SK-N-SH (cell line): ENCODE measurements around the gene G3BP1. TPM values are rescaled to one million over a fixed set of nuclear protein-coding genes. Genes with fewer than 3 reads are reported as not detected.

Experiments used
- CTCF ChIA-PET: fragments of 300-600, 350-600 bp; formaldehyde crosslinking; extraction: SDS; loops from one replicate; lab custom pipeline; 2021; lab: Yijun Ruan, JAX
- POLR2A ChIA-PET: fragments of 350-600 bp; sonication (Branson Sonifier 250); formaldehyde crosslinking; extraction: SDS; loops from one replicate; lab custom pipeline; 2020; ENCODE audit warnings: antibody characterized with exemption, inconsistent platforms; lab: Yijun Ruan, JAX
- DNase-seq: peaks from one replicate; pipeline ENCODE4 v3.0.0; 2012
- H2AFZ ChIP-seq: fragments of 200-600 bp; sonication (generic); 2 replicates; pipeline ENCODE4 v1.8.1; 2016; ENCODE audit warnings: antibody characterized with exemption, mild to moderate bottlenecking, low read depth
- H3F3A ChIP-seq: fragments of 200-600 bp; sonication (generic); replicated peaks from 2 replicates; pipeline ENCODE3; 2016; ENCODE audit warnings: antibody characterized with exemption, mild to moderate bottlenecking; ENCODE audit not compliant: insufficient read depth
- H3K27ac ChIP-seq, 2 experiments: fragments of 200-500 bp in 1 of 2; fragments of 200-600 bp in 1 of 2; sonication (Bioruptor generic) in 1 of 2; sonication (generic), shearing (Covaris generic) in 1 of 2; 2 replicates each; pipeline versions ENCODE4 v1.5.1 to v1.6.1; 2014 to 2016; ENCODE audit warnings: low read depth in 2 of 2, inconsistent platforms in 1 of 2, low read length in 1 of 2, mild to moderate bottlenecking in 1 of 2, mixed read lengths in 1 of 2
- H3K27me3 ChIP-seq: fragments of 200-600 bp; sonication (generic), shearing (Covaris generic); 2 replicates; pipeline ENCODE4 v1.6.1; 2016; ENCODE audit warnings: mixed run types; ENCODE audit not compliant: insufficient read depth
- H3K36me3 ChIP-seq, 2 experiments: fragments of 200-500 bp in 1 of 2; fragments of 200-600 bp in 1 of 2; sonication (Bioruptor generic) in 1 of 2; sonication (generic) in 1 of 2; replicated peaks in 1 of 2; 2 replicates each; pipeline versions ENCODE3 to v1.5.1; 2014 to 2016; ENCODE audit warnings: low read length in 1 of 2, mild to moderate bottlenecking in 1 of 2; ENCODE audit not compliant: insufficient read depth in 2 of 2, control insufficient read depth in 1 of 2
- H3K4me1 ChIP-seq, 2 experiments: fragments of 200-500 bp in 1 of 2; fragments of 200-600 bp in 1 of 2; sonication (Bioruptor generic) in 1 of 2; sonication (generic), shearing (Covaris generic) in 1 of 2; 2 replicates each; pipeline versions ENCODE4 v1.5.1 to v1.6.1; 2014 to 2016; ENCODE audit warnings: low read depth in 1 of 2, low read length in 1 of 2, mixed run types in 1 of 2; ENCODE audit not compliant: insufficient read depth in 2 of 2, control insufficient read depth in 1 of 2
- H3K4me2 ChIP-seq: fragments of 200-600 bp; sonication (generic), shearing (Covaris generic); 2 replicates; pipeline ENCODE4 v1.6.1; 2017; ENCODE audit warnings: mixed run types
- H3K4me3 ChIP-seq, 2 experiments: fragments of 200-500 bp in 1 of 2; fragments of 200-600 bp in 1 of 2; sonication (Bioruptor generic) in 1 of 2; sonication (generic), shearing (Covaris generic) in 1 of 2; 2 replicates each; pipeline versions ENCODE4 v1.5.1 to v1.8.1; 2014 to 2016; ENCODE audit warnings: low read depth in 2 of 2, inconsistent platforms in 1 of 2, low read length in 1 of 2, mild to moderate bottlenecking in 1 of 2, mixed read lengths in 1 of 2, moderate library complexity in 1 of 2
- H3K79me2 ChIP-seq: fragments of 200-600 bp; sonication (generic); 2 replicates; pipeline ENCODE4 v1.8.1; 2017; ENCODE audit warnings: mild to moderate bottlenecking; ENCODE audit not compliant: insufficient read depth
- H3K9ac ChIP-seq: fragments of 200-600 bp; sonication (generic); 2 replicates; pipeline ENCODE4 v1.6.1; 2017; ENCODE audit warnings: mixed run types
- H3K9me2 ChIP-seq: fragments of 200-600 bp; sonication (generic); 2 replicates; pipeline ENCODE4 v1.6.1; 2017; ENCODE audit warnings: mixed run types
- H3K9me3 ChIP-seq: fragments of 200-600 bp; sonication (generic); 2 replicates; pipeline ENCODE4 v1.6.1; 2017; ENCODE audit warnings: mixed run types, mild to moderate bottlenecking, moderate library complexity
- H4K20me1 ChIP-seq: fragments of 200-600 bp; sonication (generic); 2 replicates; pipeline ENCODE4 v1.6.1; 2017; ENCODE audit warnings: mild to moderate bottlenecking, mixed run types; ENCODE audit not compliant: insufficient read depth
- CHD2 ChIP-seq: fragments of 150-350 bp; IDR thresholded peaks from 2 replicates; pipeline ENCODE4 v1.6.1; 2018; ENCODE audit warnings: low read length; ENCODE audit not compliant: partially characterized antibody
- ELF1 ChIP-seq: IDR thresholded peaks from 2 replicates; pipeline ENCODE4 v1.4.0; 2012
- FOXJ3 ChIP-seq: sonication (generic); formaldehyde crosslinking; IDR thresholded peaks from 2 replicates; pipeline ENCODE4 v1.5.1; 2020; ENCODE audit warnings: mild to moderate bottlenecking, missing genetic modification reagents
- FOXM1 ChIP-seq: IDR thresholded peaks from 2 replicates; pipeline ENCODE4 v1.4.0; 2012; ENCODE audit warnings: low read depth, mild to moderate bottlenecking
- GABPA ChIP-seq: IDR thresholded peaks from 2 replicates; pipeline ENCODE4 v1.4.0; 2012; ENCODE audit warnings: low read depth, mild to moderate bottlenecking
- GATA2 ChIP-seq: sonication (generic); formaldehyde crosslinking; IDR thresholded peaks from 2 replicates; pipeline ENCODE4 v1.5.0; 2020; ENCODE audit warnings: mild to moderate bottlenecking, missing genetic modification reagents
- JUND ChIP-seq: IDR thresholded peaks from 2 replicates; pipeline ENCODE4 v1.4.0; 2012
- MEF2A ChIP-seq: IDR thresholded peaks from 2 replicates; pipeline ENCODE4 v1.4.0; 2012; ENCODE audit warnings: low read depth, borderline replicate concordance
- MXI1 ChIP-seq: IDR thresholded peaks from 2 replicates; pipeline ENCODE4 v1.6.1; 2012; ENCODE audit warnings: mild to moderate bottlenecking, low read depth, low read length, improper control_type of control experiment
- NRF1 ChIP-seq: IDR thresholded peaks from 2 replicates; pipeline ENCODE4 v1.6.1; 2012; ENCODE audit warnings: low read depth, mild to moderate bottlenecking, low read length
- RAD21 ChIP-seq: IDR thresholded peaks from 2 replicates; pipeline ENCODE4 v1.6.1; 2012; ENCODE audit warnings: mild to moderate bottlenecking, low read length
- RCOR1 ChIP-seq: fragments of 150-350 bp; IDR thresholded peaks from 2 replicates; pipeline ENCODE4 v1.6.1; 2017; ENCODE audit warnings: antibody characterized with exemption, low read length
- RFX5 ChIP-seq: IDR thresholded peaks from 2 replicates; pipeline ENCODE4 v1.6.1; 2012; ENCODE audit warnings: mild to moderate bottlenecking, improper control_type of control experiment, low read length
- RXRA ChIP-seq: IDR thresholded peaks from 2 replicates; pipeline ENCODE4 v1.4.0; 2012; ENCODE audit warnings: low read depth, mild to moderate bottlenecking, borderline replicate concordance
- SIN3A ChIP-seq: IDR thresholded peaks from 2 replicates; pipeline ENCODE4 v1.6.1; 2012; ENCODE audit warnings: low read depth, mild to moderate bottlenecking, low read length, moderate library complexity, borderline replicate concordance
- SMC3 ChIP-seq: IDR thresholded peaks from 2 replicates; pipeline ENCODE4 v1.6.1; 2012; ENCODE audit warnings: low read depth, low read length, improper control_type of control experiment
- TAF1 ChIP-seq: IDR thresholded peaks from 2 replicates; pipeline ENCODE4 v1.6.1; 2012; ENCODE audit warnings: low read depth, mild to moderate bottlenecking, low read length, moderate library complexity, borderline replicate concordance
- TCF12 ChIP-seq: IDR thresholded peaks from 2 replicates; pipeline ENCODE4 v1.4.0; 2012
- TEAD4 ChIP-seq: IDR thresholded peaks from 2 replicates; pipeline ENCODE4 v1.4.0; 2012; ENCODE audit warnings: mild to moderate bottlenecking, borderline replicate concordance; ENCODE audit not compliant: insufficient read depth
- YY1 ChIP-seq: IDR thresholded peaks from 2 replicates; pipeline ENCODE4 v1.4.0; 2012; ENCODE audit warnings: low read depth, mild to moderate bottlenecking
- WGBS: methylation state at CpG from one replicate; pipeline ENCODE4 v1.1.6; 2017; ENCODE audit warnings: low lambda C conversion rate; 5-methylcytosine and 5-hydroxymethylcytosine counted together
- polyA plus RNA-seq, 3 experiments: library from polyadenylated mRNA; depleted of rRNA; stranded (reverse); fragments of >200 nt; gene quantifications; 2 replicates each; pipeline ENCODE4 v1.2.3, GENCODE V29; 2012
- TF ChIP-seq, protein P1 (sequence below): IDR thresholded peaks from 2 replicates; pipeline ENCODE4 v1.4.0; 2012; ENCODE audit warnings: low read depth
- TF ChIP-seq, protein P2 (sequence below): fragments of 200-600 bp; sonication (generic); IDR thresholded peaks from 2 replicates; pipeline ENCODE4 v1.6.1; 2017; ENCODE audit warnings: antibody characterized with exemption, mild to moderate bottlenecking, moderate library complexity
- TF ChIP-seq, protein P3 (sequence below): IDR thresholded peaks from 2 replicates; pipeline ENCODE4; 2012
- TF ChIP-seq, protein P4 (sequence below): fragments of 150-350 bp; IDR thresholded peaks from 2 replicates; pipeline ENCODE4 v1.6.1; 2016; ENCODE audit warnings: mild to moderate bottlenecking, low read depth, low read length
- TF ChIP-seq, protein P5 (sequence below): IDR thresholded peaks from 2 replicates; pipeline ENCODE4 v1.4.0; 2012; ENCODE audit warnings: low read depth, borderline replicate concordance
- TF ChIP-seq, protein P6 (sequence below): fragments of 150-350 bp; IDR thresholded peaks from 2 replicates; pipeline ENCODE4 v1.6.1; 2017; ENCODE audit warnings: antibody characterized with exemption, low read length, low read depth, borderline replicate concordance
- TF ChIP-seq, protein P7 (sequence below): IDR thresholded peaks from 2 replicates; pipeline ENCODE4 v1.4.0; 2012; ENCODE audit warnings: low read depth, borderline replicate concordance

The G3BP1 gene
- polyA plus RNA-seq, 1 of the 3 experiments (the other 2 are of a cell fraction) = 21.7 TPM

DNA sequence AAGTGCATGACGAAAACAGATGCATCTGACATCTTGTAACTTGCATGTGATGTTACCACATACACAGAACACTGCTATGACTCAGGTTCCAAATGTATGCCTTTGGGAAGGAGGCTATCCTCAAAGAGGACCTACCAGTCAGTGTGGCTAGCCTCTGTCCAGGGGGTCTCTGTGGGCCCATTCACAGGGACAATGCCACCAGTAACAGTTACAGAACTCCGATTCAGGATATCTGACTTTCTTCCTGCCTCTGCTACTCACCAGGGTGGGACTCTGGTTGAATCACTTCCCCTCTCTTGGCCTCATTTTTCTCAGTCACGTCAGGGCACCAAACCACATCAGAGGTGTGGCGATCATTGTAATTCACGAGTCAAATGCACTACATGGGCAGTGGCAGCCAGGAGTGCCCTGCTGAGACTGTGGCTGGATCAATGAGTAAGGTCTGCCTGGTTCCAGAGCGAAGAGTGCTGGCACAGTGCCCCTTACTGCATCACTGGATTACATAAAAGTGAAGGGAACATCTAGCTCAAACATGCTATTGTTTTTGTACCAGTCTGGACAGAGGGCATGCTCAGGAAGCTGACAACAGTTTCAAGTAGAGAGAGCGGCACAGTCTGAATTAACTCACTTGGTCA is 26.6 kb upstream of the G3BP1 start:
- Histone ChIP-seq H3K79me2 (peaks cover 36% of the 10 kb centered on the region), H3K9me3 (no peaks in the 10 kb centered on the region), H3K9ac (peak overlapping the region; percentile 22; the same call in 1 of the 2 replicates), H3K36me3 (peaks cover 7 to 10% of the 10 kb centered on the region in 2 experiments), H3K9me2 (no peaks in the 10 kb centered on the region), H3K4me3 (no peak overlapping the region), H2AFZ (no peak overlapping the region), H3K27me3 (no peaks in the 10 kb centered on the region), H3K27ac (peak overlapping the region in 1 of 2 experiments; percentile 72; a peak in 3 of 4 replicates), H3F3A (peaks cover 52% of the 10 kb centered on the region), H4K20me1 (no peaks in the 10 kb centered on the region), H3K4me1 (peaks cover 15 to 31% of the 10 kb centered on the region in 2 experiments; a peak in 3 of 4 replicates), H3K4me2 (peak overlapping the region; percentile 39)
- CTCF ChIA-PET = interaction anchor here (1.5 to 17.0 kb wide), 3 partner anchors 76 to 297 kb away, joined by 7 to 375 read pairs (median 247); partner anchors contain the start of gene SLC36A1
- DNase-seq = no peak
- 29% methylated on average over 7 of the region's 7 CpGs for WGBS
- POLR2A ChIA-PET = no interaction called here
- TF ChIP-seq SMC3 (no peak), RXRA (peak; percentile 15; the same call in 1 of the 2 replicates), CHD2 (no peak), NRF1 (no peak), ELF1 (no peak), TEAD4 (peak; percentile 23; the same call in 1 of the 2 replicates), MEF2A (no peak), TAF1 (no peak), GATA2 (CRISPR knock-in tag) (no peak), RCOR1 (no peak), SIN3A (no peak; the same call in 1 of the 2 replicates), GABPA (no peak), TCF12 (peak; percentile 65), RFX5 (no peak), FOXJ3 (CRISPR knock-in tag) (no peak), MXI1 (no peak), YY1 (no peak), JUND (peak; percentile 24; the same call in 1 of the 2 replicates), FOXM1 (no peak), RAD21 (no peak)
- TF ChIP-seq, protein P1, sequence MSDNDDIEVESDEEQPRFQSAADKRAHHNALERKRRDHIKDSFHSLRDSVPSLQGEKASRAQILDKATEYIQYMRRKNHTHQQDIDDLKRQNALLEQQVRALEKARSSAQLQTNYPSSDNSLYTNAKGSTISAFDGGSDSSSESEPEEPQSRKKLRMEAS = peak; percentile 60; the same call in 1 of the 2 replicates
- TF ChIP-seq, protein P2, sequence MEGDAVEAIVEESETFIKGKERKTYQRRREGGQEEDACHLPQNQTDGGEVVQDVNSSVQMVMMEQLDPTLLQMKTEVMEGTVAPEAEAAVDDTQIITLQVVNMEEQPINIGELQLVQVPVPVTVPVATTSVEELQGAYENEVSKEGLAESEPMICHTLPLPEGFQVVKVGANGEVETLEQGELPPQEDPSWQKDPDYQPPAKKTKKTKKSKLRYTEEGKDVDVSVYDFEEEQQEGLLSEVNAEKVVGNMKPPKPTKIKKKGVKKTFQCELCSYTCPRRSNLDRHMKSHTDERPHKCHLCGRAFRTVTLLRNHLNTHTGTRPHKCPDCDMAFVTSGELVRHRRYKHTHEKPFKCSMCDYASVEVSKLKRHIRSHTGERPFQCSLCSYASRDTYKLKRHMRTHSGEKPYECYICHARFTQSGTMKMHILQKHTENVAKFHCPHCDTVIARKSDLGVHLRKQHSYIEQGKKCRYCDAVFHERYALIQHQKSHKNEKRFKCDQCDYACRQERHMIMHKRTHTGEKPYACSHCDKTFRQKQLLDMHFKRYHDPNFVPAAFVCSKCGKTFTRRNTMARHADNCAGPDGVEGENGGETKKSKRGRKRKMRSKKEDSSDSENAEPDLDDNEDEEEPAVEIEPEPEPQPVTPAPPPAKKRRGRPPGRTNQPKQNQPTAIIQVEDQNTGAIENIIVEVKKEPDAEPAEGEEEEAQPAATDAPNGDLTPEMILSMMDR = no peak
- TF ChIP-seq, protein P3, sequence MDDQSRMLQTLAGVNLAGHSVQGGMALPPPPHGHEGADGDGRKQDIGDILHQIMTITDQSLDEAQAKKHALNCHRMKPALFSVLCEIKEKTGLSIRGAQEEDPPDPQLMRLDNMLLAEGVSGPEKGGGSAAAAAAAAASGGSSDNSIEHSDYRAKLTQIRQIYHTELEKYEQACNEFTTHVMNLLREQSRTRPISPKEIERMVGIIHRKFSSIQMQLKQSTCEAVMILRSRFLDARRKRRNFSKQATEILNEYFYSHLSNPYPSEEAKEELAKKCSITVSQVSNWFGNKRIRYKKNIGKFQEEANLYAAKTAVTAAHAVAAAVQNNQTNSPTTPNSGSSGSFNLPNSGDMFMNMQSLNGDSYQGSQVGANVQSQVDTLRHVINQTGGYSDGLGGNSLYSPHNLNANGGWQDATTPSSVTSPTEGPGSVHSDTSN = peak; percentile 89
- TF ChIP-seq, protein P4, sequence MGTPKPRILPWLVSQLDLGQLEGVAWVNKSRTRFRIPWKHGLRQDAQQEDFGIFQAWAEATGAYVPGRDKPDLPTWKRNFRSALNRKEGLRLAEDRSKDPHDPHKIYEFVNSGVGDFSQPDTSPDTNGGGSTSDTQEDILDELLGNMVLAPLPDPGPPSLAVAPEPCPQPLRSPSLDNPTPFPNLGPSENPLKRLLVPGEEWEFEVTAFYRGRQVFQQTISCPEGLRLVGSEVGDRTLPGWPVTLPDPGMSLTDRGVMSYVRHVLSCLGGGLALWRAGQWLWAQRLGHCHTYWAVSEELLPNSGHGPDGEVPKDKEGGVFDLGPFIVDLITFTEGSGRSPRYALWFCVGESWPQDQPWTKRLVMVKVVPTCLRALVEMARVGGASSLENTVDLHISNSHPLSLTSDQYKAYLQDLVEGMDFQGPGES = no peak
- TF ChIP-seq, protein P5, sequence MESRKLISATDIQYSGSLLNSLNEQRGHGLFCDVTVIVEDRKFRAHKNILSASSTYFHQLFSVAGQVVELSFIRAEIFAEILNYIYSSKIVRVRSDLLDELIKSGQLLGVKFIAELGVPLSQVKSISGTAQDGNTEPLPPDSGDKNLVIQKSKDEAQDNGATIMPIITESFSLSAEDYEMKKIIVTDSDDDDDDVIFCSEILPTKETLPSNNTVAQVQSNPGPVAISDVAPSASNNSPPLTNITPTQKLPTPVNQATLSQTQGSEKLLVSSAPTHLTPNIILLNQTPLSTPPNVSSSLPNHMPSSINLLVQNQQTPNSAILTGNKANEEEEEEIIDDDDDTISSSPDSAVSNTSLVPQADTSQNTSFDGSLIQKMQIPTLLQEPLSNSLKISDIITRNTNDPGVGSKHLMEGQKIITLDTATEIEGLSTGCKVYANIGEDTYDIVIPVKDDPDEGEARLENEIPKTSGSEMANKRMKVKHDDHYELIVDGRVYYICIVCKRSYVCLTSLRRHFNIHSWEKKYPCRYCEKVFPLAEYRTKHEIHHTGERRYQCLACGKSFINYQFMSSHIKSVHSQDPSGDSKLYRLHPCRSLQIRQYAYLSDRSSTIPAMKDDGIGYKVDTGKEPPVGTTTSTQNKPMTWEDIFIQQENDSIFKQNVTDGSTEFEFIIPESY = 0 out of 2 replicates have a peak, but pooled peaks have one; percentile 20
- TF ChIP-seq, protein P6, sequence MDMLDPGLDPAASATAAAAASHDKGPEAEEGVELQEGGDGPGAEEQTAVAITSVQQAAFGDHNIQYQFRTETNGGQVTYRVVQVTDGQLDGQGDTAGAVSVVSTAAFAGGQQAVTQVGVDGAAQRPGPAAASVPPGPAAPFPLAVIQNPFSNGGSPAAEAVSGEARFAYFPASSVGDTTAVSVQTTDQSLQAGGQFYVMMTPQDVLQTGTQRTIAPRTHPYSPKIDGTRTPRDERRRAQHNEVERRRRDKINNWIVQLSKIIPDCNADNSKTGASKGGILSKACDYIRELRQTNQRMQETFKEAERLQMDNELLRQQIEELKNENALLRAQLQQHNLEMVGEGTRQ = no peak
- TF ChIP-seq, protein P7, sequence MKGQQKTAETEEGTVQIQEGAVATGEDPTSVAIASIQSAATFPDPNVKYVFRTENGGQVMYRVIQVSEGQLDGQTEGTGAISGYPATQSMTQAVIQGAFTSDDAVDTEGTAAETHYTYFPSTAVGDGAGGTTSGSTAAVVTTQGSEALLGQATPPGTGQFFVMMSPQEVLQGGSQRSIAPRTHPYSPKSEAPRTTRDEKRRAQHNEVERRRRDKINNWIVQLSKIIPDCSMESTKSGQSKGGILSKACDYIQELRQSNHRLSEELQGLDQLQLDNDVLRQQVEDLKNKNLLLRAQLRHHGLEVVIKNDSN = no peak
